GM12878 (cell line): ENCODE measurements around the gene HOXD9. TPM values are rescaled to one million over a fixed set of nuclear protein-coding genes. Genes with fewer than 3 reads are reported as not detected.
A peak's percentile ranks its signal among the peaks of the same experiment; 100 is the strongest.

Experiments
- ATAC-seq: fragments of 200-7000 bp; cut with Tn5 transposase; 3 replicates; pipeline ENCODE4 v1.9.1; 2020; ENCODE audit warnings: mild to moderate bottlenecking, moderate library complexity
- BruUV-seq: library from RNA; stranded (reverse); fragments of 400-500 nt; replicated peaks from 2 replicates; lab custom pipeline; 2021; lab: Mats Ljungman, UMichigan
- CTCF ChIA-PET: fragments of 300-600 bp; sonication (Branson Sonifier 250); formaldehyde crosslinking; extraction: SDS; loops from one replicate; lab custom pipeline; 2021; ENCODE audit warnings: inconsistent platforms; lab: Yijun Ruan, JAX
- POLR2A ChIA-PET: fragments of 350-600 bp; formaldehyde crosslinking; extraction: SDS; loops from one replicate; lab custom pipeline; 2021; ENCODE audit warnings: inconsistent platforms; lab: Charles Lee
- RAD21 ChIA-PET: fragments of 300-600 bp; sonication (Branson Sonifier 250); formaldehyde crosslinking; loops from one replicate; lab custom pipeline; 2023; ENCODE audit warnings: antibody characterized with exemption; ENCODE audit not compliant: unreplicated experiment; lab: Charles Lee
- SMC1A ChIA-PET: fragments of 300-600 bp; sonication (Branson Sonifier 250); formaldehyde crosslinking; loops from one replicate; lab custom pipeline; 2023; ENCODE audit not compliant: unreplicated experiment, uncharacterized antibody; lab: Charles Lee
- DNase-seq: peaks from one replicate; pipeline ENCODE4 v3.0.0-alpha.2; 2011; ENCODE audit warnings: low read depth, low spot score
- FAIRE-seq: peaks from 3 replicates; lab custom pipeline; 2011; peaks lifted over from hg19 to GRCh38; lab: Jason Lieb, UNC
- H2AFZ ChIP-seq: 2 replicates; pipeline ENCODE4 v1.6.0; 2011; ENCODE audit warnings: low read depth, low read length, control low read depth; ENCODE audit not compliant: control insufficient read depth
- H3K27ac ChIP-seq: 2 replicates; pipeline ENCODE4 v1.5.1; 2011; ENCODE audit warnings: control low read depth; ENCODE audit not compliant: control insufficient read depth, insufficient read depth
- H3K27me3 ChIP-seq, 2 experiments: replicated peaks in 1 of 2; 2 replicates each; pipeline versions ENCODE4 v1.6.0 to v1.6.1; 2011; ENCODE audit warnings: low read length in 1 of 2; ENCODE audit not compliant: control insufficient read depth in 2 of 2, insufficient read depth in 2 of 2
- H3K36me3 ChIP-seq, 2 experiments: 2 replicates each; pipeline ENCODE4 v1.5.1; 2011; ENCODE audit warnings: low read length in 1 of 2; ENCODE audit not compliant: control insufficient read depth in 2 of 2, insufficient read depth in 2 of 2
- H3K4me1 ChIP-seq: 2 replicates; pipeline ENCODE4 v1.6.1; 2011; ENCODE audit warnings: mild to moderate bottlenecking, low read length, moderate library complexity, mixed read lengths; ENCODE audit not compliant: control insufficient read depth, insufficient read depth
- H3K4me2 ChIP-seq: 2 replicates; pipeline ENCODE4 v1.6.0; 2011; ENCODE audit warnings: control low read depth; ENCODE audit not compliant: control insufficient read depth, insufficient read depth
- H3K4me3 ChIP-seq: fragments of 200-600 bp; sonication (generic); 2 replicates; pipeline ENCODE4 v1.5.1; 2016
- H3K79me2 ChIP-seq: 2 replicates; pipeline ENCODE4 v1.6.0; 2011; ENCODE audit warnings: low read length; ENCODE audit not compliant: control insufficient read depth, insufficient read depth
- H3K9ac ChIP-seq: 2 replicates; pipeline ENCODE4 v1.8.0; 2011; ENCODE audit warnings: low read length, control low read depth, mixed read lengths; ENCODE audit not compliant: control insufficient read depth, insufficient read depth
- H3K9me3 ChIP-seq: replicated peaks from 3 replicates; pipeline ENCODE4 v1.5.1; 2011; ENCODE audit warnings: mild to moderate bottlenecking, low read length; ENCODE audit not compliant: control insufficient read depth, insufficient read depth
- H4K20me1 ChIP-seq: 2 replicates; pipeline ENCODE4 v1.6.0; 2011; ENCODE audit not compliant: control insufficient read depth, insufficient read depth
- ATF3 ChIP-seq: IDR thresholded peaks from 2 replicates; pipeline ENCODE4 v1.6.1; 2011; ENCODE audit warnings: low read depth, mild to moderate bottlenecking, low read length, moderate library complexity, borderline replicate concordance; ENCODE audit errors: extremely low read depth
- BHLHE40 ChIP-seq, 2 experiments: fragments of 450-650 bp in 1 of 2; IDR thresholded peaks; 2 replicates each; pipeline ENCODE4 v1.6.1; 2011 to 2017; ENCODE audit warnings: low read depth in 2 of 2, borderline replicate concordance in 1 of 2, improper control_type of control experiment in 1 of 2, low read length in 1 of 2, mild to moderate bottlenecking in 1 of 2
- BMI1 ChIP-seq: fragments of 450-650 bp; IDR thresholded peaks from 2 replicates; pipeline ENCODE4 v1.6.1; 2016; ENCODE audit warnings: mild to moderate bottlenecking, moderate library complexity, borderline replicate concordance
- CREB1 ChIP-seq: IDR thresholded peaks from 2 replicates; pipeline ENCODE4 v1.6.1; 2012; ENCODE audit warnings: low read depth, mild to moderate bottlenecking, inconsistent platforms
- IKZF1 ChIP-seq: fragments of 450-650 bp; conservative IDR thresholded peaks from 2 replicates; pipeline ENCODE4 v1.6.1; 2017; ENCODE audit warnings: antibody characterized with exemption, mild to moderate bottlenecking
- IRF3 ChIP-seq: fragments of 450-650 bp; IDR thresholded peaks from 2 replicates; pipeline ENCODE4 v1.6.1; 2014; ENCODE audit warnings: mild to moderate bottlenecking
- SMARCA5 ChIP-seq: fragments of 450-650 bp; IDR thresholded peaks from 2 replicates; pipeline ENCODE4 v1.6.1; 2017; ENCODE audit warnings: mild to moderate bottlenecking
- SUZ12 ChIP-seq: fragments of 200-600 bp; sonication (generic); IDR thresholded peaks from one replicate; pipeline ENCODE4 v1.6.1; 2018; ENCODE audit warnings: antibody characterized with exemption, mild to moderate bottlenecking; ENCODE audit not compliant: unreplicated experiment
- YY1 ChIP-seq: IDR thresholded peaks from 2 replicates; pipeline ENCODE4 v1.6.1; 2011; ENCODE audit warnings: low read depth, mild to moderate bottlenecking, low read length
- ZBTB4 ChIP-seq: fragments of 450-650 bp; formaldehyde crosslinking; IDR thresholded peaks from 2 replicates; pipeline ENCODE4 v1.4.0; 2022; ENCODE audit warnings: mild to moderate bottlenecking, moderate library complexity
- WGBS: methylation state at CpG from one replicate; pipeline ENCODE4 v1.1.6; 2016; ENCODE audit warnings: low lambda C conversion rate; ENCODE audit not compliant: insufficient replicate concordance, insufficient coverage; ENCODE audit errors: missing lambda C conversion rate; 5-methylcytosine and 5-hydroxymethylcytosine counted together
- in situ Hi-C: fragments of 300-500 bp; cut with MboI; formaldehyde crosslinking; loops from 9 replicates; pipeline ENCODE4 v1.14.3; 2018; ENCODE audit warnings: mixed read lengths
- intact Hi-C: fragments of 100-400 bp; cut with micrococcal nuclease; formaldehyde crosslinking; loops from one replicate; pipeline ENCODE4 v1.14.2; 2022; ENCODE audit not compliant: unreplicated experiment
- polyA plus RNA-seq, 11 experiments: library from polyadenylated mRNA; depleted of rRNA in 4 of 11; unstranded in 6 of 11; stranded (reverse) in 5 of 11; fragments of >200 nt; fragmentation: Nextera tagmentation in 4 of 11; fragmentation: Illumina TruSeq in 1 of 11; extraction: Ambion mirVana in 4 of 11; extraction: Trizol in 1 of 11; gene quantifications; 1 replicate in 1 of 11; 2 replicates in 10 of 11; pipeline versions ENCODE4 v1.2.1 to v1.2.3, GENCODE V29; 2011 to 2016; ENCODE audit warnings: inconsistent platforms in 2 of 11, missing spikeins in 2 of 11, low read depth in 1 of 11
- total RNA-seq, 4 experiments: library from RNA; depleted of rRNA in 3 of 4; stranded (reverse); fragments of >200 nt in 3 of 4; fragmentation: Illumina TruSeq in 1 of 4; extraction: Trizol in 1 of 4; gene quantifications; 2 replicates each; pipeline versions ENCODE4 v1.2.1 to v1.2.3, GENCODE V29; 2013 to 2021
- TF ChIP-seq, protein P1 (sequence below): fragments of 450-650 bp; IDR thresholded peaks from 2 replicates; pipeline ENCODE4 v1.6.1; 2017; ENCODE audit warnings: low read depth, mild to moderate bottlenecking, moderate library complexity

Gene HOXD9
- total and polyA plus RNA-seq, 10 of the 15 experiments (the other 5 are each of a cell fraction or from before 2014, with no cell fraction given), result not detected

- TF ChIP-seq YY1 (0 out of 2 replicates have a peak, but pooled peaks have one; percentile 45), BMI1 (0 out of 2 replicates have a peak, but pooled peaks have one; percentile 9), SUZ12 (no peak), IKZF1 (0 out of 2 replicates have a peak, but pooled peaks have one; percentile 29), IRF3 (no peak), BHLHE40 (IDR thresholded peaks at IDR 0.05; ENCODE audit: borderline replicate concordance in 1 of 2, low read depth in 2 of 2, low read length in 1 of 2) (peak in 1 of 2 experiments; percentile 51; a peak in 1 of 4 replicates)
Measured at GRCh38 chr2:176096986-176097819, 25.3 kb upstream of the HOXD9 start (continued).

GRCh38 chr2:176097820-176098365, 24.6 kb upstream of the HOXD9 start:
- DNase-seq (no peak), ATAC-seq (no peak), FAIRE-seq (no peak)
- Histone ChIP-seq H3K27me3 (peaks cover 14 to 34% of the 10 kb centered on the region in 2 experiments), H3K79me2 (no peaks in the 10 kb centered on the region), H4K20me1 (no peaks in the 10 kb centered on the region), H3K9ac (no peak overlapping the region), H3K36me3 (no peaks in the 10 kb centered on the region), H3K9me3 (no peaks in the 10 kb centered on the region; the same call in 2 of the 3 replicates), H2AFZ (no peak overlapping the region), H3K4me2 (peak overlapping the region; percentile 87; the same call in 1 of the 2 replicates), H3K4me3 (no peak overlapping the region), H3K27ac (no peak overlapping the region), H3K4me1 (peaks cover 3% of the 10 kb centered on the region; the same call in 1 of the 2 replicates)
- no TSS peak for BruUV-seq
- WGBS, result 10% methylated on average over 18 of the region's 18 CpGs
- ChIA-PET POLR2A (no interaction called here), CTCF (interaction anchor here (0.6 to 3.7 kb wide), 17 partner anchors 9 to 1034 kb away, joined by 3 to 83 read pairs (median 4); no protein-coding TSS in a partner anchor), RAD21 (interaction anchor here (0.6 to 3.0 kb wide), 6 partner anchors 408 to 894 kb away, joined by 3 to 50 read pairs (median 4); no protein-coding TSS in a partner anchor), SMC1A (interaction anchor here (0.8 to 4.7 kb wide), 4 partner anchors 9 to 846 kb away, joined by 3 to 56 read pairs (median 6); no protein-coding TSS in a partner anchor)
- intact Hi-C loops, result loop anchor here (1.0 to 2.0 kb wide), 5 partner anchors 408 to 847 kb away; no protein-coding TSS in a partner anchor
- TF ChIP-seq ATF3 (no peak), SMARCA5 (no peak), ZBTB4 (CRISPR knock-in tag) (no peak), CREB1 (no peak)
- TF ChIP-seq, protein P1, sequence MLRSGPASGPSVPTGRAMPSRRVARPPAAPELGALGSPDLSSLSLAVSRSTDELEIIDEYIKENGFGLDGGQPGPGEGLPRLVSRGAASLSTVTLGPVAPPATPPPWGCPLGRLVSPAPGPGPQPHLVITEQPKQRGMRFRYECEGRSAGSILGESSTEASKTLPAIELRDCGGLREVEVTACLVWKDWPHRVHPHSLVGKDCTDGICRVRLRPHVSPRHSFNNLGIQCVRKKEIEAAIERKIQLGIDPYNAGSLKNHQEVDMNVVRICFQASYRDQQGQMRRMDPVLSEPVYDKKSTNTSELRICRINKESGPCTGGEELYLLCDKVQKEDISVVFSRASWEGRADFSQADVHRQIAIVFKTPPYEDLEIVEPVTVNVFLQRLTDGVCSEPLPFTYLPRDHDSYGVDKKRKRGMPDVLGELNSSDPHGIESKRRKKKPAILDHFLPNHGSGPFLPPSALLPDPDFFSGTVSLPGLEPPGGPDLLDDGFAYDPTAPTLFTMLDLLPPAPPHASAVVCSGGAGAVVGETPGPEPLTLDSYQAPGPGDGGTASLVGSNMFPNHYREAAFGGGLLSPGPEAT, result no peak
- in situ Hi-C loops, result loop anchor here (5.0 kb wide), 2 partner anchors 411 to 731 kb away; no protein-coding TSS in a partner anchor
